ENCODE results near the gene LYRM9.
"Not testable (repeated sequence)": the region's sequence is repeated elsewhere in the genome, so short reads cannot be mapped to it uniquely, and the experiment has no call there.

LYRM9 gene

DNA sequence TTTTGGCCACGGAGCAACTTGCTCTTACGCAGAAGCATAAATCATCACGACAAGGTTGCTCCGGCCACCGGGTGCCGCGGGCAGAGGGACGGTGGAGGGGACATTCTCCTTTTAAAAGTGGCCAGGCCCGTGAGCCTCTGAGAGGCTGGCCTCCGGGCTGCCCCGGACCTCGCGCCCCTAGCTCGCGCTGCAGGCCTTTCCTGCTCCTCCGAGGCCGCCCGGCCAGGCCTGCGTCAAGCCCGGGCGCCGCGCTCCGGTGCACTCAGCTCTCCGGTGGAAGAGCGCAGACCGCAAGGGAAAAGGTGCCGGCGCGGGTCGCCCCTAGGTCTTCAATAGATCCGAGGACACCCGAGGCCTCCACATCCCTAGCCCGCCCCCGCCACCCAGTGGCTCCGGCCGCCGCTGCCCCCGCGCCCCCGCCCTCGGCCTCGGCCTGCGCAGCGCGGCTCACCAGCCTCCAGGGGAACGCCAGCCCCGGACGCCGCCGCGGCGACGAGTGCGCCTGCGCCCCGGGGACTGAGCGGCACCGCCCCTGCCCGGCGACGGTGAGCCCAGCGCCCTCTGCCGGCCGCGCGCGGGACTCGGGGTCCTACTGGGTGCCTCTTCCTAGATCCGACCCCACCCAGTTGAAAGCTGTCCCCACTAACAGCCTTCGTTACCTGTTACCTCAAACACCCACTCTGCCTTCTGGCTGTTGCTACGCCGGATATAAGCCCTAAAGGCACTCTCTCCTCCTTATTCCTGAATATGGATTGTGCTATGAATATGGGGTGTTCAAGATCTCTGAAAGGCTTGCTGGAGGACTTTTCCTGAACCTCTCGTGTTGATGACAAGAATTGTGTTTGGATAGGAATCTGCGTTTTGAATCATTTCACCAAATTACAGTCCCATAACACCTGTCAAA lies at the start of gene LYRM9:
Gene LYRM9, minus strand, starts transcription at position 500 of the 904 bp plus-strand sequence. CDS start 10,671 bp downstream, outside the sequence.
- DNase-seq = peak; percentile 84

- no peak for DNase-seq
These were observed 47.6 kb upstream of the LYRM9 start for GRCh38 chr17:27940503-27941428.

DNA sequence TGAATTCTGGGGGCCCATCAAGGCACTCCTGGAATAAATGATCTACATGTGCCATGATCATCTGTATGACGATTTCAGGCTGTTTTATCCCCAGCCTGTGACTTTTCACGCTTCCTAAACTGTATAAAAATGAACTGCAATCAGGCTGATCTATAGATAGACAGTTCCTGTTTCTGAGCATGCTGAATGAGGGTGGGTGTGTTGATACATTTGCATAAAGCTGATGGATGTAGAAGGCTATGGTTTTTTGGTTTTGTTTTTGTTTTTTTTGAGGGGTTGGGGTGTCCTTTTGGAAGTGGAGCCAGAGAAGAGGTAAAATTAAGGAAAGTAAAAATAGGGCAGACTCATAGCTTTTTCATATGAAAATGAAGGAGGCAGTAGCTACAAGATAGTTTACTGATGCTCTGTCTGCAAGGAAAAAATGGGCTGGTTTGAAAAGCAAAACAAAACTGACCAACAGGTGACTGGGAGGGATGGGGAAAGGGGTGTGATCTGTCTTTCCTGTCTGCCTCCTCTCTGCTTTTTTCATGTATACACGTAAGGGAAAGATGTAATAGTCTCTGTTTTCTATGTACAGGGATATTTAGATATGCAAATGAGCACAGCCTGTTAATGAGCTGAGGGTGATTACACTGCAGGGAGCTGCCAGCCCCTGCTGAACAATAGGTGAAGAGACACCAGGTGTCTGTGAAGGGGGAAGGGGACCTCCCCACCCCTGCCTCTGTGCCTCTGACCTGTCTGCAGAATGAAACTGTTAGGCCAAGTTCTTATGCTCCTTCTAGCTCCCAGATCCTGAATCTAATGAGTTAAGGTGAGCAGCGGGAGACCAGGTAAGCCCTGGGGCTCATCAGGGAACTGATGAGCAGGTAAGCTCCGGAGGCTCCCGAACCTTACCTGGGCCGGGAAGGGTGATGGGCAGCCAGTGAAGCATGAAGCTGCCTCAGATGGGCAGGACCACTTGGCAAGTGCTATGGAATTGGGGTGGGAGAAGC lies 46.6 kb upstream of the LYRM9 start:
- DNase-seq = no peak

- no peak for DNase-seq
These were observed 45.7 kb upstream of the LYRM9 start for GRCh38 chr17:27938864-27939263.

GRCh38 chr17:27938241-27938640 lies 45.1 kb upstream of the LYRM9 start:
- no peak for DNase-seq

- DNase-seq = no peak
These were observed 43.9 kb upstream of the LYRM9 start for GRCh38 chr17:27937025-27937546.

DNA sequence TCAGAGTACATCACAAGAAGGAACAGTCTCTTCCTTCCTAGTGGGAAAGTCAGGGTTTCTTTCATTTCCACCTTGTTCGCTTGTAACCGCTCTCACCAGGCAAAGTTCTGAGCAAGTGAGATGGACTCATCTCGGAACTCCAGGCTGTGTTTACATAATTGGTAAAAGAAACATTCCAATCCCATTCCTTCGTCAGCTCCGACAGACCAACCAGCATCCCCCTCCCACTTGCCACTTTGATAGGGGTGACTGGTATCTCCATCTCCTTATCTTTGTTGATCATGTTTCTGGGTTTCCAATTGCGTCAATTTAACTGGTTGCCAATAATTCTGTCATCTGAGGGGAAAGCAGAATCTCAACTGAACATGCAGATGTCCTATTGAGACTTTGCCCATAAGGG lies 36.8 kb upstream of the LYRM9 start:
- no peak for DNase-seq

DNA sequence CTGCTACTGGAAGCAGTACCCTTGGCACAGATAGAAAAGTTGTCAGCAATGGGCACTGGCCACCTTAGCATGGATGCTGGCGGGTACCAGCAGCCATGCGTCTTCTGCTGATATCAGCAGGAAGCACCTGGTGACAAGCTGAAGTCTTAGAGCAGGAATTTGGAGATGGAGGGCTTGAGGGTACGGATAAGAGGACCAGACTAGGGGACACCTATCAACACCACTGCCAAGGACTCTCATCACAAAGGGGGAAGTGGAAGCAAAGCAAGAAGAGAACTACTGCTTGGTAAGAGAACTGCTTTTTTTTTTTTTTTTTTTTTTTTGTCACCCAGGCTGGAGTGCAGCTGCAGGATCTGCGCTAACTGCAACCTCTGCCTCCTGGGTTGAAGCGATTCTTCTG lies 35.4 kb upstream of the LYRM9 start:
- DNase-seq = no peak

- DNase-seq = no peak
These were observed 34.6 kb upstream of the LYRM9 start for GRCh38 chr17:27927781-27928180.

DNA sequence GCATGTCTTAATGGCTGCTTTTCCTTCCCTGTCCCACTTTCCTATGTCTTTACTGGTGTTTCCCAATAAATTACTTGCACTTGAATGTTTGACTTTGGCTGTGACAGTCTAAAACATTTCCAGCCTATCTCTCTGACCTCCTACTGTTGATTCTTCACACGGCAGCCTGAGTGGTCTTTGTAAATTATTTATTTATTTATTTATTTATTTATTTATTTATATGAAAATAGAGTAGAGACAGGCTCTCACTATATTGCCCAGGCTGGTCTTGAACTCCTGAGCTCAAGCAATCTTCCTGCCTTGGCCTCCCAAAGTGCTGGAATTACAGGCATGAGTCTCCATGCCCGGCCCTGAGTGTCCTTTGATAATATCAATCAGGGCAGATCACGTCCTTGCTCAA lies 28.4 kb upstream of the LYRM9 start:
- no peak for DNase-seq

DNA sequence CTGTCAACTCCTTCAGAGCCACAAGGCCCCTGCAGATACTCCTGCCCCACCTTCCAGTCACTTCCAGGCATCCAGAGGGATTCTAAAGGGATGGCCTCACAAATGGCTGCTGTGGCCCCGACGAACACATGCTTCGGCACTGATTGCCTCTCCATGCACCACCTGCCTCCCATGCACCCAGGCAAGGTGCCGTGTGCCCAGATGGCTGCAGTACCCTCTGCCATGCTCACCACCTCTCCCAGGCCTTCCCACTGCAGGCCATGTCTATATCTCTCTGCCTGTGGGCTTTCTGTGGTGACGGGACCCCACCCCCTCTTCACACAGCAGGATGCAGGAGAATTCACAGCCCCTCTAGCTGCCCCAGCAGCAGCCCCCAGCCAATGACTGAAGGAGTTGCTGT lies 27.9 kb upstream of the LYRM9 start:
- DNase-seq = no peak

DNA sequence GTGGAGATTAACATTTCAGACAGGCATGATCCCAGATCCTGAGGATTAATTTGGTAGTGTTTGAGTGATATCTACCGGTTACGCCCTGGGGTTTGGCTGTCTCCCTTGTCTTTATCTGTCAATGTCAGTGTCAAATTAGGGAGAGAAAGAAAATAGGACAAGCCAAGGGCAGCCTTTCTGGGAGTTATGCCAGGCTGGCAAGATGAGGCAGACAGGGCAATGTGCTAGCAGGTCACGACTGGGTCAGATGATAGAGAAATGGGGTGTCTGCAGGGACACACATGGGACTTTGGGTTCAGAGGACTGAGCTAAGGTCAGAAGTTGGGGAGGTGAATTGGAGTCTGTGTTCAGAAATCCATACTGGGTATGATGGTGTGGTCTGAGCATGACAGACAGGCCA lies 27.4 kb upstream of the LYRM9 start:
- DNase-seq = no peak

DNA sequence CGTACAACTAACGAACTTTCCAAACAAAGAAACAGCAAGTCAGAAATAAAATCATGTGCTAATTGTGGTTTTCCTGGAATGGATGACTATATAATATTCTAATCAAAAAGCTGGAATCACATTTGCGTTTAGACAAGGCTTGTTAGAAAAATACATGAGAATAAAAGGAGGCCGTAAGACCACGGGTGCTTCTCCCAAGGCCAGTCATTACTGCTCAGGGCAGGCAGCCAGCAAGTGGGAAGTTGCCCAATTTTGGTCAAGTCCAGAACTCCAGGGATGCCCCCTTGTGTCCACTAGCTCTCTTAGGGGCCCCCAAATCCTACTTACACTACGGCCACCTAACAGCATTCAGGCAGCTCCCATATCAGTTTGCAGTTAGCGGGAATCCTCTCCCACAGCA lies 25.9 kb upstream of the LYRM9 start:
- DNase-seq = no peak

- DNase-seq = no peak
These were observed 25.3 kb upstream of the LYRM9 start for GRCh38 chr17:27918498-27918897.

GRCh38 chr17:27917000-27917399 lies 23.8 kb upstream of the LYRM9 start:
- no peak for DNase-seq

- no peak for DNase-seq
These were observed 22.5 kb upstream of the LYRM9 start for GRCh38 chr17:27915709-27916108.

GRCh38 chr17:27914382-27914781 lies 21.2 kb upstream of the LYRM9 start:
- no peak for DNase-seq

- DNase-seq = no peak
These were observed 19.8 kb upstream of the LYRM9 start for GRCh38 chr17:27912964-27913363.

DNA sequence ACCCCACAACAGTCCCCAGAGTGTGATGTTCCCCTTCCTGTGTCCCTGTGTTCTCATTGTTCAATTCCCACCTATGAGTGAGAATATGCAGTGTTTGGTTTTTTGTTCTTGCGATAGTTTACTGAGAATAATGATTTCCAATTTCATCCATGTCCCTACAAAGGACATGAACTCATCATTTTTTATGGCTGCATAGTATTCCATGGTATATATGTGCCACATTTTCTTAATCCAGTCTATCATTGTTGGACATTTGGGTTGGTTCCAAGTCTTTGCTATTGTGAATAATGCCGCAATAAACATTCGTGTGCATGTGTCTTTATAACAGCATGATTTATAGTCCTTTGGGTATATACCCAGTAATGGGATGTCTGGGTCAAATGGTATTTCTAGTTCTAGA lies 19.1 kb upstream of the LYRM9 start:
- DNase-seq = not testable (repeated sequence)

DNA sequence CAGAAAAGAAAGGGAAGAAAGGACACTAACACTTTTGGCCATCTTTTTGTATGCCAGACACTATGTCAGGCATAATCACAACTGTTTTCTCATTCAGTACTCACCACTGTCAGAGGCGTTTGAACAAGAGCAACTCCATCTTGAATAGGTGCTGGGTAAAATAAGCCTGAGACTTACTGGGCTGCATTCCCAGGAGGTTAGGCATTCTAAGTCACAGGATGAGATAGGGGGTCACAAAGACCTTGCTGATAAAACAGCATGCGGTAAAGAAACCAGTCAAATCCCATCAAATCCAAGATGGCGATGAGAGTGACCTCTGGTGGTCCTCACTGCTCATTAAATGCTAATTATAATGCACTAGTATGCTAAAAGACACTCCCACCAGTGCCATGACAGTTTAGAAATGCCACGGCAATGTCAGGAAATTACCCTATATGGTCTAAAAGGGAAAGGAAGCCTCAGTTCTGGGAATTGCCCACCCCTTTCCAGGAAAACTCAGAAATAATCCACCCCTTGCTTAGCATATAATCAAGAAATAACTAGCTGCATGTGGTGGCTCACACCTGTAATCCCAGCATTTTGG lies 14.9 kb upstream of the LYRM9 start:
- no peak for DNase-seq

GRCh38 chr17:27906623-27907022 lies 13.5 kb upstream of the LYRM9 start:
- DNase-seq = no peak

DNA sequence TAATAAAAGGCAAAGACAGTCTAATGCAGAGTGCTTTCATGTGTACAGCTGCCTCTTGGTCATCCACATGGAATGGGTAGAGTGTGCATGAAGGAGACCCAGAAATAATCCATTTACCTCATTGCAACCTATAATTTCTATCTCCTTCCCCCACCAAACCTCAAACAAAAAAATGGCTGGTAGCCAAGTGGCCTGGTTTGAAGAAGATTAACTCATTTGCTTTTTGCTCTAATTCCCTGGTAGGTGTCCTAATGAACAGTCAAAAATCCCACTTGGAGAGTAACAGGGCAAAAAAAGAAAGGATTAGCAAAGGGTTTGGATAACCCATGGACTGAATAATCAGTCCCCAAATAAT lies 13.0 kb upstream of the LYRM9 start:
- no peak for DNase-seq
